Stimulated activated CD4-positive, alpha-beta T cell treated with anti-CD3 and anti-CD28 coated beads, Interleukin-2, amount 100 ng/mL, for 24 hours (primary cell): Measurements from ENCODE around the gene HNRNPC.
"Not testable (repeated sequence)": the region's sequence is repeated elsewhere in the genome, so short reads cannot be mapped to it uniquely, and the experiment has no call there.

Experiments
- DNase-seq, 2 donors: peaks; one replicate each; pipeline ENCODE4 v3.0.0-alpha.2; 2020

Gene HNRNPC

DNA sequence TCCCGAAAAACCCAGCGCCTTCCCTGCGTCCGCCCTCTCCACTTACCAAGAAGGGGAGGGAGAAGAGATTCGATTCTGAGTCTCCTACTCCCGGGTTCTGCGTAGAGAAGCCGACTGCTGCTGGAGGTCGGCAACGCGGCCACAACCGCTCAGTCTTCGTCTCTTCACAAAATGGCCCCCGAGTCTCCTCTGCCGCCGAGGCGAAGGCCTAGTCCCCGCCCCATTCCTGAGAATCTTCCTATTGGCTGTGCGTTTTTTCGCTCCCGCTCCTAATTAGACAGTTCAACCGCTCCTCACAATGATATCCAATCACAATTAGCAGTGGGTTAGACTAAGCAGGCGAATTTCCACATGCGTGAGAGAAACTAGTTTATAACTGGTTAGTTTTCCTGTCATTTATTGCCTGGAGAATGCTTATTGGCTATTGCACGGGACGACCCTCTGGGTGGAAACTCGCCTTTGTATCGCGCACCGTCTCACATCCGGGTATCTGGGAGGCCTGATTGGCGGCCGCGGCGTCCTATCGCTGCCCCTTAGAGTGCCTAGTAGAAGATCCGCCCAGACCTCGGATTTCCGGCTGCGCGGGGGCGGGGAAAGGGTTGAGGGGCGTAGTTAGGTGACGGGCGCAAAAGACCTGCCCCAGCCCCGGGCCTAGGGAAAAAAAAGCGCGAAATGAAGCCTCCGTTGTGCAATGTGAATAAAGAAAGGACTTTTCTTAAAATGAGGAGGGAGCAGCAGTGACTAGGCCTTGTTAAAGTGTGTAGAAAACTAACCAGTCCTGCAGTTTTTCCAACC, at the start of gene HNRNPC:
Gene HNRNPC, minus strand, starts transcription at position 191 of the 795 bp plus-strand sequence. CDS start 35,249 bp downstream, outside the sequence.
- peak; percentile 100 for DNase-seq

DNA sequence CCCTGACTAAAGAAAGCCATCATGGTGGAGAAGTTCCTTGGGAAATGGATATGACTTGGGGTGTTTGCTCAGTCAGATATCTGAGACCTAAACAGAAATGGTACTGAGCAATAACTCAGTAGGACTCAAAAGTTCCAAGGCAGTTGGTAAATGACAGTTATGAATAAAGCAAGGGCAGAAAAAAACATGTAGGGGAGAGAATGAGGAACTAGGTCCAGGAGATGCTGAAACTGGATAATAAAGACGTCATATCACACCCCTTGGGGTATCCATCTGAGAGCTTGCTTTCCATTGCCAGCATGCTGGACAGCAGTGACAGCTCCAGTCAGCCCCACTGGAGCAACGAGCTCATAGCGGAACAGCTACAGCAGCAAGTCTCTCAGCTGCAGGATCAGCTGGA, 48.2 kb upstream of the HNRNPC start:
- no peak for DNase-seq

DNA sequence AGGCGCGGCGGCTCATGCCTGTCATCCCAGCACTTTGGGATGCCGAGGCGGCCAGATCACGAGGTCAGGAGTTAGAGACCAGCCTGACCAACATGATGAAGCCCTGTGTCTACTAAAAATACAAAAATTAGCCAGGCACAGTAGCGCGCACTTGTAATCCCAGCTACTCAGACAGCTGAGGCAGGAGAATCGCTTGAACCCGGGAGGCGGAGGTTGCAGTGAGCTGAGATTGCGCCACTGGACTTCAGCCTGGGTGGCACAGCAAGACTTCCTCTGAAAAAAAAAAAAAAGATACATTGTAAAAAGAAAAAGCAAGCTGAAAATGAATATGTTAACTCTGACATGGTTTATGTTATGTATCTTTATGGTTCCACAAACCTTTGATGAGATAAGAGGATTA, 44.3 kb upstream of the HNRNPC start:
- DNase-seq = no peak

DNA sequence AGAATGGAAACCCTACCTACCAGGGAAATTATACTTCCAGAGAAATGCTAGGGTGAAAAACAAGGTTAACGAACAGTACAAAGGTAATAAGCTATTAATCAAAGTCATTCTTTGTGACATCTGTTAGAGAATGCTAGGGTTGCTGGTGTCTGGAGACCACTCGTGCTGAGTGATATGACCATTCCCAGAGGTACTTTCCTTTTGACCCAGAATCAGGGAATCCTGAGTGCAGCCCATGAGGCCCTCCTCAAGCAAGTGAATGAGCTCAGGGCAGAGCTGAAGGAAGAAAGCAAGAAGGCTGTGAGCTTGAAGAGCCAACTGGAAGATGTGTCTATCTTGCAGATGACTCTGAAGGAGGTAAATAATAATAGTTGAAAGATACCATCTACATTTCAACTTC, 42.4 kb upstream of the HNRNPC start:
- no peak for DNase-seq

DNA sequence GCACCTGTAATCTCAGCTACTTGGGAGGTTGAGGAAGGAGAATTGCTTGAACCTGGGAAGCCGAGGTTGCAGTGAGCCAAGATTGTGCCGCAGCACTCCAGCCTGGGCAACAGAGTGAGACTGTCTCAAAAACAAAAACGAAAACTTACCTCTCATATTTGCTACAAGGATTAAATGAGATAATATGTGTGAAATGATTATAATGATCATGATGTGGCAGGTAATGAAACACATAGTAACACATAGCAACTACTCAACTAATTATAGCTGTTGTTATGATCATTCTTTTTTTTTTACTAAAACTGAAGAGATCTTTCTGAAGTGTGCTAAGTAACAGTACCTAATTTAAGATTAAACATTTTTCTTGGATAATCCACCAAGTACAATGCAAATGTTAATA, 40.7 kb upstream of the HNRNPC start:
- no peak for DNase-seq

DNA sequence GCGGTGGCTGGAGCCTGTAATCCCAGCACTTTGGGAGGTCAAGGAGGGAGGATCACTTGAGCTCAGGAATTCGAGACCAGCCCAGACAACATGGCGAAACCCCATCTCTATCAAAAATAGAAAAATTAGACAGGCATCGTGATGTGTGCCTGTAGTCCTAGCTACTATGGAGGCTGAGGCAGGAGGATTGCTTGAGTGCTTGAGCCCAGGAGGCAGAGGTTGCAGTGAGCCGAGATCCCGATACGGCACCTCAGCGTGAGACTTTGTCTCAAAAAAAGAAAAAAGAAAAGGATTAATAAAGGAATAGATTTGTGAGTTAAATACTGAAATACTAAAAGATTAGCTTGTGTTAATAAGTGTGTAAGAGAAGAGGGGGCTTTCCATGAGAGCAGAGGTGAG, 40.0 kb upstream of the HNRNPC start:
- DNase-seq = no peak

DNA sequence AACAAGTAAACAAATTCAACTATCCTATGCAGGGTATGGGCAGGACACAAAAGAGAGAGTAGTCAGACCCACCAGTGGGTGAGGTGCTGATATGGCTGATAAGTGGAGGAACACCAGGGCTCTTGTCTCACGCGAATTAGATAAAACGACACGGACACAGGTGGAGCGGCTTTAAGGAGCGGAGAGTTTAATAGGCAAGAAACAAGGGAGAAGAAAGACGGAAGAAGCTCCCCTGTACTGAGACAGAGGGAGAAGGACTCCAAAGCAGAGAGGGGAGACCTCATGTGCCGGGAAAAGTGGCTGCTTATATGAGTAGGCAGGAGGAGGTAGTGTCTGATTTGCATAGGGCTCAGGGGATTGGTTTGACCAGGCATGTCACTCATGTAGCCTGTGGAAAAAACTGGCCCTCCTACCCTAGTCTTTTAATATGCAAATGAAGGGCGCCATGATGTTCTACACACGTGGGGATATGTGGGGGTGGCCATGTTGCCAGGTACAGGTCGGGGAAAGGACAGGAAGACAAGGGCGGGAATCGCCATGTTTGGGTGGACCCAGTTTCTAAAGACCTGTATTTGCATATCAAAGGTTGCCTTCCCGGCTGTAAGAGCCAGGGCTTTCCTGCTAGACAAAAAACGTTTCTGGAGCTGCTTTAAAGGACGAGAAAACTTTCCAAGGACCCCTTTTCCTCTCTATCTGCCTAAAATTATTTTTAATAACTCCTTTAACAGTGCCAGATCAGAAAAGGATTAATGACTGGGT, 39.4 kb upstream of the HNRNPC start:
- peak; percentile 78 to 86 for DNase-seq

DNA sequence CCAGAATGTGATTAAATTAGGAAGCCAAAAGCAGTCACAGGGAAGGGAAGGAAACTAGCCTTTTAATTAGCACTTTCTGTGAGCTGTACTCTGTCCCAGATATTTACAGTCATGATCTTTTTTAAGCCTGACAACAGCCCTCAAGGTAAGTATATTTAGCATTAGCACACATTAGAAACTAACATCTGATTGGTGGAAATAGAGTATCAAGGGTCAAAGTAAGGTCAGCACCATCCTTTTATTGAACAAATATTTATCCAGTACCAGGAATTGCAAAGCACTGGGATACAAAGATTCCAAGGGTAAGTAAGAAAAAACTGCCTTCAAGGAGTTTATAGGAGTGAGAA, 38.9 kb upstream of the HNRNPC start:
- DNase-seq = no peak

DNA sequence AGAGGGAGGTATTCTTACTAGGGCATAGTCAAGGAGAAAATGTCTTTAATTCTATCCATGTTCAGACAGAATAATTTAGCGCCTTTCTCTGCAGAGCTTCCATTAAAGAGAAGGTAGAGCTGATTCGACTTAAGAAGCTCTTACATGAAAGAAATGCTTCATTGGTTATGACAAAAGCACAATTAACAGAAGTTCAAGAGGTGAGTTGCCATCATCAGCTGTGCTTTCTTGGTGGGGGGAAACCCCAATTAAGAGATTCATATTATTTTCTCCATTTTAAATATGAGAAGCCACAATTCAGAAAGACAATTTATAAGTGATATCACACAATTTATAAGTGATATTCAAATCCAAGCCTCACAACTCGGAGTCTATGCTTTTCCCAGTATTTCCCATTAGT, 38.4 kb upstream of the HNRNPC start:
- DNase-seq = no peak

DNA sequence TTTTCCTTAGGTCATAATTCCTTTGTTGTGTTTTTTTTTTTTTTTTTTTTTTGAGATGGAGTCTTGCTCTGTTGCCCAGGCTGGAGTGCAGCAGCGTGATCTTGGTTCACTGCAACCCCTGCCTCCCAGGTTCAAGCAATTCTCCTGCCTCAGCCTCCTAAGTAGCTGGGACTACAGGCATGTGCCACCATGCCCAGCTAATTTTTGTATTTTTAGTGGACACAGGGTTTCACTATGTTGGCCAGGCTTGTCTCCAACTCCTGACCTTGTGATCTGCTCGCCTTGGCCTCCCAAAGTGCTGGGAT, 33.5 kb upstream of the HNRNPC start:
- DNase-seq = not testable (repeated sequence)

DNA sequence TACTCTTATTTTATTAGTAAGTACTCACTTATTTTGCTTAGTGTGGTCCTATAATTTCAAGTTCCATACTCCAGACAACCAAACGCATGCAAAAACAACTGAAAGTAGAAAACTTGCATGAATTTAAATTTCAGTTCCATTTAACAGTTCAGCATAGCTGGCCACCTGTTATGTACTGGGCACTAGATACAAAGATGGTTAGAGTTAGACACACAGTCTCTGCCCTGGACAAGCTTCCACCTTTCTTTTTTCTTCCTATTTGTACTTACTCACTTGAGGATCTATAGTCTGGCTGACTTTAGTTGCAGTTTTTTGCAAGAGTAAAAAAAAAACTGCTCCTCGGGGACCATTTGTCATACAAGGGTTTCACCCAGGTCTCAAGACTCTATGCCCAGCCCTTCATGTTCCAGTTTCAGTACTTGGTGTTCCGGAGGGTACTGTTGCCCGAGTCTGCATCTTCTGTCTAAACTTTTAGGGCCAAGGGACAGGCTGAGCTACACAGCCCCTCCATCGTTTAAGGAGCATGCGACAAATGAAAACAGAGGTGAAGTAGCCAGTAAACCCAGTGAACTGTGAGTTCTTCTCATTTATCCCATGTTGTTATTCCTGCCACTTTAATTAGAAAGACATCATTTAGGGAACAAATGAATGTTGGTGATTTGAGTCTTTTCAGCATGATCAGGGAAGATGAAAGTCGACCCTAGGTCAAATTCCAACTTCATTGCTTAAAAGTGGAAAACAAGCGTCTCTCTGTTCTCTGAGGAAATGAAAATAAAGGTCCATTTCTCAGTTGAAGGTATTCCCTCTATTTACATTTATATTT, 33.0 kb upstream of the HNRNPC start:
- DNase-seq = no peak

DNA sequence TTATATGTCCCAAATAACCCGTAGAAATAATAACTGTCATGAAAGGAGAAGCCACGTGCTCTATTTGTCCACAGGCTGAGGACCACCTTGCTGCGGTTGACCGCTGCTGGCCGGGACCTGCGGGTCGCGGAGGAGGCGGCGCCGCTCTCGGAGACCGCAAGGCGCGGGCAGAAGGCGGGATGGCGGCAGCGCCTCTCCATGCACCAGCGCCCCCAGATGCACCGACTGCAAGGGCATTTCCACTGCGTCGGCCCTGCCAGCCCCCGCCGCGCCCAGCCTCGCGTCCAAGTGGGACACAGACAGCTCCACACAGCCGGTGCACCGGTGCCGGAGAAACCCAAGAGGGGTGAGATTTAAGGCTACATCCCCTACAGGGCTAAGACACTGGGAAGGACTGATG, 31.6 kb upstream of the HNRNPC start:
- peak; percentile 35 to 40 for DNase-seq

DNA sequence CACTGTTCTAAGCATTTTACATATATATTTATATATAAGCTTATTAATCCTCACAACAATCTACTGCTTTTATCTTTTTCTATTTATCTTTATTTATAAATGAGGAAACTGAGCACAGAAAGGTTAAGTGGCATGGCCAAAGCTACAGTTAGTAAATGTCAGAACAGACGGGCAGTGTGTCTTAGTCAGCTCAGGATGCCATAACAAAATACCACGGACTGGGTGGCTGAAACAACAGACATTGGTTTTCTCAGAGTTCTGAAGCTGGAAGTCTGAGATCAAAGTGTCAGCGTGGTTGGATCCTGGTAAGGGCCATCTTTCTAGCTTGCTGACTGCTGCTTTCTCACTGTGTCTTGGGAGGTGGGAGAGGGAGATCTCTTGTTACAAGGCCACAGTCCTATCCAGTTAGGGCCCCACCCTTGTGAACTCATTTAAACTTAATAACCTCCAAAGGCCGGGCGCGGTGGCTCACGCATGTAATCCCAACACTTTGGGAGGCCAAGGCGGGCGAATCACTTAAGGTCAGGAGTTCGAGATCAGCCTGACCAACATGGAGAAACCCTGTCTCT, 30.4 kb upstream of the HNRNPC start:
- no peak for DNase-seq

DNA sequence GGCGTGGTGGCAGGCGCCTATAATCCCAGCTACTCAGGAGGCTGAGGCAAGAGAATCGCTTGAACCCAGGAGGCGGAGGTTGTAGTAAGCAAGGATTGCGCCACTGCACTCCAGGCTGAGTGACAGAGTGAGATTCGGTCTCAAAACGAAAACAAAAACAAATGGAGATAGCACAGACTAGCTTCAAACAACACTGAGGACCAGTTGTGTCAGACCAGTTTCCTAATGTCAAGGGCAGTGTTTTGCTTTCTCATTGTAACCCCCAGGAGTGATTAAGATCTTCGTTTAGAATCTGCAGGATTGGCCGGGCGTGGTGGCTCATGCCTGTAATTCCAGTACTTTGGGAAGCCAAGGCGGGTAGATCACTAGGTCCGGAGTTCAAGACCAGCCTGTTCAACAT, 29.1 kb upstream of the HNRNPC start:
- DNase-seq = no peak

DNA sequence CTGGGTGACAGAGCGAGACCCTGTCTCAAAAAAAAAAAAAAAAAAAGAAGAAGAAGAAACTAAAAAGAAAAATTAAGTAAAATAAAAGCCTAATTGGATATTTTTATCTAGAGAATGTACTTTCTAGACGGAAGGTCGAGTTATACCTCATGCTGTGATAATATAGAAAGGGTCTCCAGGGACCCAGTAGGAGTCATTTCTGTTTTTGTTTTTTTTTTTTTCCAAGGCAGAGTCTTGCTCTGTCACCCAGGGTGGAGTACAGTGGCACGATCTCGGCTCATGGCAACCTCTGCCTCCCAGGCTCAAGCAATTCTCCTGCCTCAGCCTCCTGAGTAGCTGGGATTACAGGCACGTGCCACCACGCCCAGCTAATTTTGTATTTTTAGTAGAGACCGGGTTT, 24.8 kb upstream of the HNRNPC start:
- not testable (repeated sequence) for DNase-seq

DNA sequence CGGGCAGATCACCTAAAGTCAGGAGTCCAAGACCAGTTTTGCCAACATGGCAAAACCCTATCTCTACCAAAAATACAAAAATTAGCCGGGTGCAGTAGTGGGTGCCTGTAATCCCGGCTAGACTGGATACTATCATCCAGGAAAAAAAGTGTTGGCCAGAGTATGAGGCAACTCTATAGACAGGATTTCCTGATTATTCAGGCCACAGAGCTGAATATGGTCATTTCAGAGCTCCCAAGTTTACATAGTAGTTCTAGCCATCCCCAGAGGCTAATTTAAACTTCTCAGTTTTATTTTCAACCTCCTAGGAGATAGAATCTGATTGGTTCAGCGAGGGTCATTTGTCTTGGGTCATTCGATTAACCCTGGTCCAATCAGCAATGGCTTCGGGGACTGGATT, 17.9 kb upstream of the HNRNPC start:
- DNase-seq = no peak

DNA sequence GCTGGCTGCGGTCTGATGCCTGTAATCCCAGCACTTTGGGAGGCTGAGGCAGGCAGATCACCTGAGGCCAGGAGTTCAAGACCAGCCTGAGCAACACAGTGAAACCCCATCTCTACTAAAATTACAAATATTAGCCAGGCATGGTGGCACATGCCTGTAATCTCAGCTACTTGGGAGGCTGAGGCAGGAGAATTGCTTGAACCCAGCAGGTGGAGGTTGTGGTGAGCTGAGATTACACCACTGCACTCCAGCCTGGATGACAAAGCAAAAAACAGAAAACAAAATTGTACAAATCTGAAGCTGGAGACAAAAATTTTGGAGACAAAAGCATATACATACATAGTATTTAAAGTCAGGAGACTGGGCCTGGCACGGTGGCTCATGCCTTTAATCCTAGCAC, 17.3 kb upstream of the HNRNPC start:
- not testable (repeated sequence) for DNase-seq

DNA sequence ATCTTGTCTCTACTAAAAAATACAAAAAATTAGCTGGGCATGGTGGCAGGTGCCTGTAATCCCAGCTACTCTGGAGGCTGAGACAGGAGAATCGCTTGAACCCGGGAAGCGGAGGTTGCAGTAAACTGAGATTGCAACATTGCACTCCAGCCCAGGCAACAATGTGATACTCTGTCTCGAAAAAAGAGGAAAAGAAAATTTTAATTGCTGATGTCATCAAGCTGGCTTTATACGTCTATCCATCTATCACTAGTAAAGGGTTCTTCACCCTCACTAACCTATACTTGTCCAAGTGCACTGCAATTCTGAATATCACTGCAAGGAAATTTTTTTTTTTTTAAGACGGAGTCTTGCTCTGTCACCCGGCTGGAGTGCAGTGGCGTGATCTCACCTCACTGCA, 12.7 kb upstream of the HNRNPC start:
- not testable (repeated sequence) for DNase-seq

DNA sequence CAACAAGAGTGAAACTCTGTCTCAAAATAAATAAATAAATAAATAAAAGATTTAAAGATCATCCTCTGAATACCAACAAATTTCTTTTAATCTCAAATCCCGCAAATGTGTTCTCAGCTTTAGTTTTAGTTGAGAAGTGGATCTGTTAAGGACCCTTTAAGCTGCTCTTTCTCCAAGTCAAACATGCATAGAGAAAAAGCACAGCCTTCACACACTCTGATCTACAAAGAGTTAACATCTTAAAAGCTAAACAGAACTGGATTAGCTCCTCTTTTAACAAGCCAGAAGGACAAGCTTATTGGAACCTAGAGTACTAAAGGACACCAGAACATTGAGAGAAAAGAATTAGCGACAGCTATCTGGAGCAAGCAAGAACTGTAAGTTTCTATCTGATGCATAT, 10.5 kb upstream of the HNRNPC start, which contains the start of gene RPGRIP1:
Gene RPGRIP1, plus strand, starts transcription at position 301 of the 400 bp plus-strand sequence. CDS start 7,894 bp downstream, outside the sequence.
- no peak for DNase-seq

DNA sequence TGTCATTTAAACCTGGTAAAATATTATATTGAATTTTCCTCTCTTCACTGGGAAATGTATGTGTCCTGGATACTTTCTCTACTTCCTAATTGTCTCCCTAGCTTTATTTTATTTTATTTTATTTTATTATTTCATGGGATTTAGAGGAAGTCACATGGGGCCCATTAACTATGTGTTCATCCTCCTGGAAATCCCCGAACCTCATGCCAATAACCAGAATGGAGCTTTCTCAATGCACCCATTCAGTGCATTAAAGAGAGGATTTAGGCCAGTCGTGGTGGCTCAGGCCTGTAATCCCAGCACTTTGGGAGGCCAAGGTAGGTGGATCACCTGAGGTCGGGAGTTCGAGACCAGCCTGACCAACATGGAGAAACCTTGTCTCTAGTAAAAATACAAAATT, 9.4 kb upstream of the HNRNPC start:
- DNase-seq = no peak

DNA sequence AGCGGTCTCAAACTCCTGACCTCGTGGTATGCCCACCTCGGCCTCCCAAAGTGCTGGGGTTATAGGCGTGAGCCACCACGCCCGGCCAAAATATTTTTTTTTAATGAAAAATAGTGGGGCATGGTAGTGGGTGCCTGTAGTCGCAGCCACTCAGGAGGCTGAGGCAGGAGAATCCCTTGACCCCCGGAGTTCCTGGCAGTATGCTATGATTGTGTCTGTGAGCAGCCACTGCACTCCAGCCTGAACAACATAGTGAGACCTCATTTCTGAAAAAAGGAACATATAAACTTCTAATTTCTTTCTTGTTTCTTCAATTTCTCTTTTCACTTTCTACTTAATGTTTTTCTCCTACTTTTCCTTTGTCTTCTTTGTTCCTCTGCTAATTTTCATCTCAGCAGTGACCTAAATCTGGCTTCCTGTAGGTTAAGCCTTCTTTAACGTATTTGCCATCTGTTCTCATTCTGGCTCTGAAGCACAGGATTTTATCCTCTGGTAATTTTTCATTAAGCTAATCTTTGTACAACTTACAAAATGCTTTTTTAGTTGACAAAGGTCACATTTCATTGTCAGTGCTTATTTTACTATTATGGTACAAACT, 6.1 kb upstream of the HNRNPC start:
- no peak for DNase-seq

DNA sequence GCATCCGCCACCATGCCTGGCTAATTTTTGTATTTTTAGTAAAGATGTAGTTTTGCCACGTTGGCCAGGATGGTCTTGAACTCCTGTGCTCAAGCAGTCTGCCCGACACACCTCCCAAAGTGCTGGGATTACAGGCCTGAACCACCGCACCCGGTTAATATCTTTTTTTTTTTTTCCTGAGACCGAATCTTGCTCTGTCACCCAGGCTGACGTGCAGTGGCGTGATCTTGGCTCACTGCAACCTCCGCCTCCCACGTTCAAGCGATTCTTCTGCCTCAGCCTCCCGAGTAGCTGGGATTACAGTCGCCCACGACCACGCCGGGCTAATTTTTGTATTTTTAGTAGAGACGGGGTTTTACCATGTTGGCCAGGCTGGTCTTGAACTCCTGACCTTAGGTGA, 3.4 kb upstream of the HNRNPC start:
- DNase-seq = not testable (repeated sequence)
